ENCODE data around the gene HPCAL1. TPM values are rescaled to one million over a fixed set of nuclear protein-coding genes. Genes with fewer than 3 reads are reported as not detected.

Gene HPCAL1
- total RNA-seq, 1 donor from 2014 or later, result 34.3 TPM

DNA sequence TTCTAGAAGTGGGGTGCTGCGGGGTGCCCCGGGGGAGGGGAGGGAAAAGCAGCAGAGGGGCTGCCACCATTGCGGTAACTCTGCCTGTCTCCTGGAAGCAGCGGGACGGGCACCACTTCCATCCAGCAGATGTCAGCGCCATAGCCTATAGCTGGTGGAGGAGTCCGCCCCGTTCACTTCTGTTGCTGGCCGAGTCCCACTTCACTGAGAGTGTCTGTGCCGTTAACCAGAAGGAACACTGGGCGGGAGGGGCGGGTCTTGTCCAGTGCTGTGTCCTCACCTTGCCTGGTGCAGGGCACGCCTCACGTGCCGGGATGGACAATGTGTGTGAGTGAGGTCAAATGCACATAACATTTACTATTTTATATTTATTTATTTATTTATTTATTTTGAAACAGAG lies 164.7 kb downstream of the HPCAL1 start:
- ATAC-seq (ENCODE audit: poor library complexity) (no peak), DNase-seq (no peak)
- intact Hi-C loops (cut with DNase I), result no loop called here

DNA sequence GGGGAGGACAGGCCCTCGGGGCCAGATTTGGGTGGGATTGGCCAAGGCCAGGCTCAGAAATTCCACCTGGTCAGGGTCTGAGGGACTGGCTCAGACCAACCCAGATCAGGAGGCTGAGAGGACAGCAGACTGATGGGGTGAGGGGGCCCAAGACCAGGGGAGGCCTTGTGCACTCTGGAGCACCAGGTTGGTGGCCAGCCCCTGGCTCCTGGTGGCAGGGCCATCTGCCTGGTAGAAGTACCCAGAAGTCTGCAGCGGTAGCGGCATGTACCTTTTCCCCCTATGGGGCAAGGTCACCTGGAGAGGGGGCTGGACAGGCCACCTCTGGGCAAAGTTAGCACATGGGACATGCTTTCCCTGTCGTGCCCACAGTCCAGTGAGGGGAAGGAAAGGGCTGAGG lies 166.6 kb downstream of the HPCAL1 start:
- intact Hi-C loops (cut with DNase I), result no loop called here
- ATAC-seq (ENCODE audit: poor library complexity) (no peak), DNase-seq (peak; percentile 21)

DNA sequence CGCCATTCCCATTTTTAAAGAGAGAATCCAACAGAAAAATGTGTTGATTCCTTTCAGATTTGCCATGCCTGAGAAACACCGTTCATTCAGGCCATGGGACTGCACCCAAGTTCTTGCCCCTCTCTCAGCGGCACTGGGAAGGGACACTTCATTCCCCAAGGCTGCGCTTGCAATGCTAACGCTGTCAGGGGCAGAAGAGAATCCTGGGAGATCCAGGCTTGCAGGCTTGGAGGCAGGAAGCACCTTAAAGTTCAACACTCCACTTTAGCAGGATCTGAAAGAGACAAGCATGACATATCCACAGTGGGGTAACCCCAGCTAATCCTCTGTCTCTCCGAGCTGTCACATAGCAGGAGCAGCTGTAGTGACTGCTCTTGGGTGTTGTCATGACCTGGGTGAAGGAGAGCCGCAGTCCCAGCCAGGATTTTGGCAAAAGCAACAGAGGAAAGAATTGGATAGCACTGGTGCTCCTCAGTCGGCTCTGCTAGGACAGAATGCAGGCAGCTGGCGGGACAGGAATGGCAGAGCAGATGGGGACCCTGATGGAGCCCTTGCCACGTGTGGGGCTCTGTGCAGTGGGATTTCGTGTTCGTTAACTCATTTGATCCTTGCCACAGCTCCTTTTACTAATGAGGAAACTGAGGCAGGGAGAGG lies 167.4 kb downstream of the HPCAL1 start:
- intact Hi-C loops (cut with DNase I), result no loop called here
- no peak for ATAC-seq (ENCODE audit: poor library complexity)
- DNase-seq, result no peak

DNA sequence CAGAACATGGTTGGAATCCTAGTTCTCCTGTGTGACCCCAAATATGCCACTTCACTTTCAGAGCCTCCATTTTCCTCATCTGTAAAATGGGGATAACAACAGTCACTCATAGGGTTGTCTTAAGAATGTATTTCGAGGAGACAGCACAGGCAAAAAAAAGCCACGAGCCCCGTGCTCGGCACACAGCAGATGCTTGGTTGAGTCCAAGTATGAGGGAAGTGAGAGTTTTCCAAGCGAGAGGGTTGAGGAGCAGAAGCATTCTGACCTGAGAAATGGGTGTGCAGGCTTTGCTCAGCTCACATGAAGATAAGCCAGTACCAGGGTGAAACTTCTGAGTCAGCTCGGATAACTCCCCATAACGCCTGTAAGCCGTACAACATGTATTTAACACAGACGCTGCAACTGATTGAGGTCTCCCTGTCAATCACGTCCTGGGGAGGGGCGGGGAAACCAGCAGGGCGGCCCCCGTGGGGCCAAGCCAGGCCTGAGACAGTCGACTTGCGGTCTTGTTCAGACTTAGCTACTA lies 168.4 kb downstream of the HPCAL1 start:
- peak; percentile 18 for DNase-seq

DNA sequence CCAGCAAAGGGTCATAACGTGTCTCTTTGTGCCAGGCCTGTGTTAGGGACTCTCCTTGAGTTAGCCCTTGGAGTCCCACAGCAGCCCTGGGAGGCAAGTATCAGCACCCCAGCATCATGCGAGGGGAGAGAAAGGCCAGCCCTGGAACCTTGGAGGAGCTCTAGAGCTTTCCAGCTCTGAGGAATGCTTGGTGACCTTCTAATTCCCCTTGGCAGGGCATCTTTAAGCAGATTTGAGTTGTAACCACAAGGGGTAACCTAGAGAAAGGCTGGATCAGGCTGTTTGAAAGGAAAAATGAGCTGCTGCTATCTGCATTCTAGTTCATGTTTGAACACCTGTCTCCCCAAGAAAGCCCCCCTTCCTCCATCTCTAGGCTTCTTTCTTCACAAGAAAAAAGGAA lies 169.3 kb downstream of the HPCAL1 start:
- DNase-seq, result no peak
- no peak for ATAC-seq (ENCODE audit: poor library complexity)
- intact Hi-C loops (cut with DNase I), result no loop called here

More for the DNA sequence above, 168.4 kb downstream of the HPCAL1 start:
- intact Hi-C loops (cut with DNase I), result no loop called here
- ATAC-seq (ENCODE audit: poor library complexity), result no peak

DNA sequence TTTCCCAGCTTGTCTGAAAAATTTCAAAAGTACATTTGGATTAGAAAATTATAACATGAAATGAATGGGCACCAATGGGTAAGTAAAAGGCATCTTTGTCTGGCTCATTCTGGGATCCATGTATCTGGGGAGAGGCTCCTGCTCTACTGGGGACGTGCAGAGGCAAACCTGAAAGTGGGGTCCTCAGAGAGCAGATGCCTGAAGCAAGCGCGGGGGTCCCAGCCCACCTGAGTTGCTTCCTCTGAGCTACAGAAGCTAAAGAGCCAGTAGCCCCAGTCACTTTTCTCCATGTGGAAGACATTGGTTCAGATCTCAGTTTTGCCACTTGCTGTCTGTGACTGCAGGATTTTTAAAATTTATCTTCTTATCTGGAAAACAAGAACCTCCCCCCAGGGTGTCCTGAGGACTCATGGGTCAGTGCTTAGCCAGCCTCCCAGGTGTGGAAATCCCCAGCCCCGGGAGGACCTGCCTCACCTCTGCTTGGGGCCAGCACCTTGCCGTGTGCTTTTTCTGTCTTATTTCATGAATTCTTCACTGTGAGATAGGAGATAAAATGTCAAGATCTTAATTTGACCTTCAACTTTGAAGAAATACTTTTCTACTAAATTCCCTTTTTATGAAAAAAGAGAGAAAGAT lies 170.5 kb downstream of the HPCAL1 start:
- intact Hi-C loops (cut with DNase I), result no loop called here
- no peak for DNase-seq
- no peak for ATAC-seq (ENCODE audit: poor library complexity)

DNA sequence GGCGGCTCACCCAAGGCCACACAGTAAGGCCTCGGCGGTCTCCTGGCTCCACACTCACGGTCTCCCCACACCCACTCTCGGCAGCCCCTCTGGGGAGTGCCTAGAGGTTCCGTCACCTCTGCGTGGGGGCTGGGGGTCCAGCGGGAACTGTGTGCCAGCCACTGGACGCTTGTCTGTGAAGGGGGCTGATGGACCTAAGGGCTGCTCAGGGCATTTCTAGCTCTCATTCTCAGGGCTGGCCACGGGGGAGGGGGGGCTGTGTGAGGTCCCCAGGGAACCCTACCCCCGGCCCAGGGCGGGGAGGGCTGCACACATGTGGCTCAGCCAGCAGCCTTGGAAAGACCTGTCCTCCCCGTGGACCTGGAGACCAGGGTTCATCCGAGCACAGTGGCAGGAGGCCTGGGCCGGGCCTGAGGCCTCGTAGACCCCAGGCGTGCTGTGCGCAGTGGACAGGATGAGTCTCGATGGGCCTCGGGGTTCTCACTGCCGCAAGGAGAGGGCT lies 172.6 kb downstream of the HPCAL1 start:
- intact Hi-C loops (cut with DNase I), result no loop called here
- no peak for ATAC-seq (ENCODE audit: poor library complexity)
- DNase-seq, result peak; percentile 33

DNA sequence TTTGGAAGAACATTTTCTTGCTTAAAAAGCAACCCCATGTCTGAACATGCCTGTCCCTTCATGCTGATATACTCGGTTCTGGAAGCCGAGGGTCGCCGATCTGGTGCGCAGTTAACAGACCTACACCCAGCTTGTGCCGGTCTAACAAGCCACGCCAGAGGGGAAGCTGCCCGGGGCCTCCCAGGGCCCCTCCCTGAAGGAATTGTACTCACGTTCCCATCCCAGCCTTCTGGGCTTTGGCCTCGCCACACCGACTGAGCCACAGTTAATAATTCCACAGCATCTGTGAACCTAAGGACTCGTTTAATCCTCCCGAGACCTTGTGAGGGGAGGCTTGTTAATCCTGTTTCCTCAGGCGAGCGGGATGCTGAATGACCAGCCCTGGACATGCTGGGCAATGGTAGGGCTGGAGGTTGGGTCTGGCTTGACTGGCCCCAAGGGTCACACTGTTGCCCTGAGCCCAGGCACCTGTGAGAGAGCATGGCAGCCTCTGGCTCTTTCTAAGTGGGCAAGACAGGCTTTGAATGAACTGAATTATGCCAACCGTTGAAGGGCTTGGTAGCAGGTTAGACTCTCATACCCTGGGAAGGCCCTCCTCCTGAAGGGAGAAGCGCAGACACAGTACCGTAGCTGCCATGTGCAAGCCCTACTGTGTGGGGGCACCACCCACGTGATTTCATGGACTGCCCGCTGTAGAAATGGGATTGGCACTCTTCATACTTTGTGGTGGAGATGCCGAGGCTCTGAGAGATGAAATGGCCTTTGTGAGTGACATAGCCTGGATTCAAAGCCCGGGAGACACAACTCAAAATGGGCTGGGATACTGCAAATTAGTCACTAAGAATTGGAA lies 173.3 kb downstream of the HPCAL1 start:
- DNase-seq, result no peak
- no peak for ATAC-seq (ENCODE audit: poor library complexity)
- intact Hi-C loops (cut with DNase I), result no loop called here

DNA sequence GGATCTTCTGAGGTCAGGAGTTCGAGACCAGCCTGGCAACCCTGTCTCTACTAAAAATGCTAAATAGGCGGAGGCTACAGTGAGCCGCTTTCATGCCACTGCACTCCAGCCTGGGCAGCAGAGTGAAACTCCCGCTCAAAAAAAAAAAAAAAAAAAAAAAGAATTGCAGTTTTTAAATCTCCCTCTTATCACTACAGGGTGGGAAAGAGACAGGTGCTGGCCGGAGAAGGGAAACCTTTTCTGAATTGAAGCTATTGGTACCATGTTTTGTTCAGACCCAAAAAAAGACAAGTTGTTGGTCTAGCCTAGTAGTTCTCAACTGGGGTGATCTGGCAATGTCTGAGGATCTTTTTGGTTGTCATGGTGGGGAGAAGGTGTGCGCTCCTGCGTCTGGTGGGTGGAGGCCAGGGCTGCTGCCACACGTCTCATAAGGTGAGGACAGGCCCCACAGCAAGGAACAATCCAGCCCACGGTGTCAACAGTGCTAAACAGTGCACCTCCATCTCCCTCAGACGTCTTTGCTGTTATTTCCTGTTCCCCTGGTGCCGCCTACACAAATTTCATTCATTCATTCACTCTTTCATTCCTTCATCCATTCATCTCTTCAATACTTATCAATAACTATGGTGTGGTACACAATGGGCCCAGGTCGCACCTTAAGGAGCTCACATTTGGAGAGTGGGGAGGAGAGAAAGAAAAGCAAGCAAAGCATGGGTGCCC lies 174.2 kb downstream of the HPCAL1 start:
- ATAC-seq (ENCODE audit: poor library complexity) (no peak), DNase-seq (no peak)
- intact Hi-C loops (cut with DNase I), result no loop called here

Other genes with a start within 250 kb of the HPCAL1 start
- gene CYS1, start 222.5 kb upstream of the HPCAL1 start, total RNA-seq, result 3.6 TPM
- gene RRM2, start 180.2 kb upstream of the HPCAL1 start, total RNA-seq, result 1.9 TPM
- gene ODC1, start 145.4 kb downstream of the HPCAL1 start, total RNA-seq, result 33.2 TPM

Measured in Right ventricle myocardium superior (tissue), 1 donor.